ENCODE measurements around the gene TMEM202. TPM values are rescaled to one million over a fixed set of nuclear protein-coding genes. Genes with fewer than 3 reads are reported as not detected.

Gene TMEM202
- total RNA-seq (2016; rRNA removed; fragmentation: Illumina TruSeq; extraction: Trizol) (not detected in 2 replicates), polyA plus RNA-seq (2011; rRNA removed) (not detected in 2 replicates), polyA minus RNA-seq (2011; rRNA and poly(A)+ RNA removed; ENCODE audit: low replicate concordance) (not detected in 2 replicates), Bru-seq, nascent RNA (not detected), BruChase-seq, experiment 1, labeled RNA remaining after a 6-hour chase (percentile 13 among the genes with signal in this experiment), BruChase-seq, experiment 2, labeled RNA remaining after a 2-hour chase (not detected)
- not detected in 2 replicates for total RNA-seq (2016; cell fraction: cytosol; rRNA removed; fragmentation: Illumina TruSeq; extraction: Trizol; ENCODE audit: low read depth)
- not detected in 2 replicates for total RNA-seq (2016; cell fraction: insoluble cytoplasmic fraction; rRNA removed; fragmentation: Illumina TruSeq; extraction: Trizol)
- total RNA-seq (2016; cell fraction: membrane; rRNA removed; fragmentation: Illumina TruSeq; extraction: Trizol), result not detected in 2 replicates
- total RNA-seq (2016; cell fraction: nucleus; rRNA removed; fragmentation: Illumina TruSeq; extraction: Trizol), result not detected in 2 replicates
- polyA plus RNA-seq (2011; cell fraction: cytosol; rRNA removed), result not detected in 2 replicates
- polyA plus RNA-seq (2011; cell fraction: nucleus; rRNA removed), result not detected in 2 replicates
- polyA plus RNA-seq (2012), result not detected in 2 replicates
- not detected in 2 replicates for polyA plus RNA-seq (2016; cell fraction: cytosol; fragmentation: Illumina TruSeq; extraction: Trizol; ENCODE audit: low read depth)
- not detected in 2 replicates for polyA plus RNA-seq (2016; cell fraction: insoluble cytoplasmic fraction; fragmentation: Illumina TruSeq; extraction: Trizol; ENCODE audit: low read depth)
- polyA plus RNA-seq (2016; cell fraction: membrane; fragmentation: Illumina TruSeq; extraction: Trizol; ENCODE audit: low read depth), result not detected in 2 replicates
- polyA plus RNA-seq (2016; cell fraction: nucleus; fragmentation: Illumina TruSeq; extraction: Trizol; ENCODE audit: insufficient read depth, low read depth), result not detected in 2 replicates
- not detected in 2 replicates for polyA minus RNA-seq (2011; cell fraction: cytosol; rRNA and poly(A)+ RNA removed)
- polyA minus RNA-seq (2011; cell fraction: nucleus; rRNA and poly(A)+ RNA removed), result not detected in 2 replicates
- long read RNA-seq, experiment 1, result 0 reads
- long read RNA-seq, experiment 2, result 0 reads

DNA sequence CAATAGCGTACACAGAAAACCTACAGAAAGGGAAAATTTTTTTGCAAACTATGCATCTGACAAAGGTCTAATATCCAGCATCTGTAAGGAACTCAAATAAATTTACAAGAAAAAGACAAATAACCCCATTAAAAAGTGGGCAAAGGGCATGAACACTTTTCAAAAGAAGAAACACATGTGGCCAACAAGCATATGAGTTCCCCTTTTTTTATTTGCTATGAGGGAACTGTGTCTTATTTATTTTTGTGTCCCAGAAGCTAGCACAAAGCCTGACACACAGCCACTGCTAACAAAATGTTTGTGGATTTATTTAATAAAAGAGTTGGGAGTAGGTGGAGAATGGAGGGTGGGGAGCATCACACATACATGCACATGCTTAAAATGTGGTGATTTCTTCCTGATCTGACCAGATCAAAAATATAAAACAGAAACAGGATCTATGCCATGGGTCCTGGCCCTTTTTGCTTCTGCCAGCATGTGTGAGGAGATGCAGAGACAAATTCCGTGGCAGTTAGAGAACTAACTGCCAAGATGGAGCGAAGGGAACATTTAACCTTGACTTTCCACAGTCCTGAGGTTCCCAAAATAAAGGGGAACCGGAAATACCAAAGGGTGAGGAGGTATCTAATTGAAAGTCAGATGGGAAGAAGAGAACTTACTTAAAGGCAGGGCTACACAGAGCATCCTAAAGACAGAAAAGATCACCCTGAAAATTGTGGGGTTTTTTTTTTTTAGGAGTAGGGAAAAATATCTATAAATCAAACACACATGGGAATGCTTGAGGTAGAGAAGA, at the start of gene TMEM202:
TSS of gene TMEM202 (plus strand) at position 510 of the 793 bp plus-strand sequence. CDS start at position 532, 22 bp downstream.
- 44% methylated on average over 4 of the region's 4 CpGs for WGBS (ENCODE audit: low lambda C conversion rate)
- DNase-seq (ENCODE audit: low spot score) (no peak), FAIRE-seq (no peak), ATAC-seq (no peak)
- ChIA-PET CTCF (ENCODE audit: low intra/inter-chr PET ratio, low total read pairs) (no interaction called here), POLR2A (interaction anchor here (1.9 kb wide), 1 partner anchor 23 kb away, joined by 11 read pairs; the partner anchor contains the start of gene HEXA)
- H3K4me1 ChIP-seq (ENCODE audit: insufficient read depth, low read length), result peaks cover 21% of the 10 kb centered on the region
- peak within 1 kb of the TSS; percentile 61 for H3K4me2 ChIP-seq (ENCODE audit: low read depth, low read length)
- H3K36me3 ChIP-seq (replicated peaks in 1 of 2; ENCODE audit: control insufficient read depth in 1 of 2, insufficient read depth in 2 of 2, low read length in 2 of 2), result no peaks in the 10 kb centered on the region
- TF ChIP-seq ZSCAN30 (CRISPR knock-in tag; IDR thresholded peaks at IDR 0.05) (no peak), MEIS1 (CRISPR knock-in tag; IDR thresholded peaks at IDR 0.05; ENCODE audit: borderline replicate concordance) (no peak), ZNF225 (CRISPR knock-in tag; IDR thresholded peaks at IDR 0.05) (no peak), HOXA5 (CRISPR knock-in tag; IDR thresholded peaks at IDR 0.05) (no peak), NFIC (IDR thresholded peaks at IDR 0.05; ENCODE audit: low read length) (no peak), ZKSCAN1 (IDR thresholded peaks at IDR 0.05; ENCODE audit: low read length) (no peak), REPIN1 (CRISPR knock-in tag; IDR thresholded peaks at IDR 0.05; ENCODE audit: borderline replicate concordance, low read depth) (no peak), GPN1 (CRISPR knock-in tag; IDR thresholded peaks at IDR 0.05; ENCODE audit: borderline replicate concordance) (no peak), SRY (CRISPR knock-in tag; IDR thresholded peaks at IDR 0.05) (no peak), AHR (CRISPR knock-in tag; IDR thresholded peaks at IDR 0.05) (no peak), ZUFSP (CRISPR knock-in tag; IDR thresholded peaks at IDR 0.05; ENCODE audit: borderline replicate concordance) (no peak), NFKB2 (CRISPR knock-in tag; IDR thresholded peaks at IDR 0.05; ENCODE audit: borderline replicate concordance) (no peak), HHEX (CRISPR knock-in tag; IDR thresholded peaks at IDR 0.05) (no peak)
- no peaks in the 10 kb centered on the region for H4K20me1 ChIP-seq (ENCODE audit: insufficient read depth, low read length)
- BruUV-seq (replicated peaks), result no TSS peak
- peak within 1 kb of the TSS in 1 of 3 experiments; percentile 18; a peak in 1 of 6 replicates for H3K4me3 ChIP-seq (replicated peaks in 1 of 3; ENCODE audit: insufficient read depth in 1 of 3, low read depth in 2 of 3, low read length in 3 of 3)
- H3K9me3 ChIP-seq (ENCODE audit: low read length), result no peaks in the 10 kb centered on the region
- in situ Hi-C loops (cut with HindIII; ENCODE audit: extremely low pct_ligation_motif_present, low pct_unique_long_range_greater_than_20kb) (no loop called here), intact Hi-C loops (cut with micrococcal nuclease; ENCODE audit: unreplicated experiment) (no loop called here)
- no peak within 1 kb of the TSS; the same call in 1 of the 2 replicates for H3K9ac ChIP-seq (ENCODE audit: insufficient read depth, low read depth, low read length)
- H3K27me3 ChIP-seq (ENCODE audit: control insufficient read depth in 1 of 2, insufficient read depth in 2 of 2, low read length in 2 of 2), result peaks cover 0 to 8% of the 10 kb centered on the region in 2 experiments; a peak in 2 of 5 replicates
- H3K79me2 ChIP-seq (ENCODE audit: insufficient read depth, low read length), result no peaks in the 10 kb centered on the region
- no peak within 1 kb of the TSS for H3K27ac ChIP-seq (ENCODE audit: extremely low read length, insufficient read depth, low read length)
- peak within 1 kb of the TSS; percentile 64 for H2AFZ ChIP-seq (ENCODE audit: low read length)

Data from HepG2 (cell line).